Mesothelial cell of epicardium (in vitro differentiated cells): ENCODE results near the gene ATXN1. TPM values are rescaled to one million over a fixed set of nuclear protein-coding genes. Genes with fewer than 3 reads are reported as not detected.
A peak's percentile ranks its signal among the peaks of the same experiment; 100 is the strongest.
"Not testable (repeated sequence)": the region's sequence is repeated elsewhere in the genome, so short reads cannot be mapped to it uniquely, and the experiment has no call there.

Experiments used
- DNase-seq, 2 experiments: peaks; one replicate each; pipeline ENCODE4 v3.0.0; 2021; ENCODE audit warnings: low spot score in 2 of 2; ENCODE audit not compliant: unreplicated experiment in 2 of 2
- H3K27ac Mint-ChIP-seq: 2 replicates; pipeline ENCODE4 v1.8.0; 2021; ENCODE audit warnings: mixed read lengths
- H3K27me3 Mint-ChIP-seq: 2 replicates; pipeline ENCODE4 v1.8.0; 2021; ENCODE audit warnings: low read depth, mixed read lengths
- H3K36me3 Mint-ChIP-seq: 2 replicates; pipeline ENCODE4 v1.8.0; 2021; ENCODE audit warnings: mixed read lengths
- H3K4me1 Mint-ChIP-seq: 2 replicates; pipeline ENCODE4 v1.8.0; 2021; ENCODE audit warnings: mixed read lengths
- H3K4me3 Mint-ChIP-seq: 2 replicates; pipeline ENCODE4 v1.8.0; 2021; ENCODE audit warnings: mild to moderate bottlenecking, moderate library complexity, mixed read lengths
- H3K9me3 Mint-ChIP-seq: 2 replicates; pipeline ENCODE4 v1.8.0; 2021; ENCODE audit warnings: mixed read lengths
- total RNA-seq: library from RNA; stranded (reverse); gene quantifications from 3 replicates; pipeline ENCODE4 v1.2.1, GENCODE V29; 2021
- TF ChIP-seq, protein P1 (sequence below): fragments of 200-600 bp; sonication (generic); IDR thresholded peaks from one replicate; pipeline ENCODE4 v1.5.0; 2021; ENCODE audit warnings: antibody characterized with exemption; ENCODE audit not compliant: unreplicated experiment

The ATXN1 gene
- total RNA-seq, 1 donor from 2014 or later: 59.5 TPM

DNA sequence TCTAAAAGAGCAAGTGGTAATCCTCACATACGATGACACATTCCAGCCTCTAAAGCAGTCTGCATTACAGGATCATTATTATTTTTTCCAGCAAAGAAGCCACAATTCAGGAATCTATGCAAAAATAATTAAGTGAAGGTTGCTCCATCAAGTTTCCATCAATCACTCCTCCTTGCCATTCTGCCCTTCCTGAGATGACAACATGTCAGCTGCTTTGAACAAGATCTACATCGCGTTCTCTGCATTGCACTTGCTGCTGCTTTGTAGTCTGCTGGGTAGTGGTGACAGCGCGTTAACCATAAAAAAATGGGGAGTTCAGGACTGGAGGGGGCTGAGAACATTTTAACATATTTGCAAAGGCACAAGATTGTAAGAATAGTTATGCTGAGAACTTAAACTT, 375.2 kb downstream of the ATXN1 start:
- no peaks in the 10 kb centered on the region for H3K9me3 Mint-ChIP-seq
- TF ChIP-seq, protein P1, sequence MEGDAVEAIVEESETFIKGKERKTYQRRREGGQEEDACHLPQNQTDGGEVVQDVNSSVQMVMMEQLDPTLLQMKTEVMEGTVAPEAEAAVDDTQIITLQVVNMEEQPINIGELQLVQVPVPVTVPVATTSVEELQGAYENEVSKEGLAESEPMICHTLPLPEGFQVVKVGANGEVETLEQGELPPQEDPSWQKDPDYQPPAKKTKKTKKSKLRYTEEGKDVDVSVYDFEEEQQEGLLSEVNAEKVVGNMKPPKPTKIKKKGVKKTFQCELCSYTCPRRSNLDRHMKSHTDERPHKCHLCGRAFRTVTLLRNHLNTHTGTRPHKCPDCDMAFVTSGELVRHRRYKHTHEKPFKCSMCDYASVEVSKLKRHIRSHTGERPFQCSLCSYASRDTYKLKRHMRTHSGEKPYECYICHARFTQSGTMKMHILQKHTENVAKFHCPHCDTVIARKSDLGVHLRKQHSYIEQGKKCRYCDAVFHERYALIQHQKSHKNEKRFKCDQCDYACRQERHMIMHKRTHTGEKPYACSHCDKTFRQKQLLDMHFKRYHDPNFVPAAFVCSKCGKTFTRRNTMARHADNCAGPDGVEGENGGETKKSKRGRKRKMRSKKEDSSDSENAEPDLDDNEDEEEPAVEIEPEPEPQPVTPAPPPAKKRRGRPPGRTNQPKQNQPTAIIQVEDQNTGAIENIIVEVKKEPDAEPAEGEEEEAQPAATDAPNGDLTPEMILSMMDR: no peak
- H3K27me3 Mint-ChIP-seq: no peaks in the 10 kb centered on the region
- peaks cover 3% of the 10 kb centered on the region for H3K36me3 Mint-ChIP-seq
- DNase-seq: no peak
- peak overlapping the region; percentile 7 for H3K27ac Mint-ChIP-seq
- H3K4me1 Mint-ChIP-seq: peaks cover 16% of the 10 kb centered on the region
- H3K4me3 Mint-ChIP-seq: no peak overlapping the region

DNA sequence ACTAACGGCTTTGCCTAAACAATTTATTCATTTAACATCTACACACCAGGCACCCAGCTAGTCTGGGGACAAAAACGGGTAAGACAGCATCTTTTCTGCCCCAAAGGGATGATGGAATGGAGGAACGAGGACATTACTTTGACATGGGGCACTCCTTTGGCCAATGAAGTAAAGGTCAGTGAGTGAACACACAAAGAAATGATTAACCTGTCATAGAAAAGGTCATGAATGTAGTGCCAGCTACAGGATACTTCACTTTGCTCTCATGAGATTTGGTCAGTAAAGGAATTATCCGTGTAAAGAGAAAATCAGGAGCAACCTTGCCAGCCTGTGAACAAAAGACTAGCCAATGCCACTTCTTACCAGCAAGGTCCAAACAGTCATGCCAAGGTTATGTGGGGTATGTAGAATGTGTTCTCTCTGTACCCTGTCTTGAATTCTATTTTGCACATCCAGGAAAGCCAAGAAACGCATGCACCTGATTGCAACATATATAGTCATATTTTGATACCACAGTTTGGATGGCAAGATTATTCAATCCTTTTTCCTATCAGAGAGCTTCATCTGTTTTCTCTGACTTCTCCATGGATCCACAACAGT, 377.6 kb downstream of the ATXN1 start:
- H3K27me3 Mint-ChIP-seq: no peaks in the 10 kb centered on the region
- peaks cover 3% of the 10 kb centered on the region for H3K36me3 Mint-ChIP-seq
- TF ChIP-seq, protein P1: no peak
- peaks cover 4% of the 10 kb centered on the region for H3K9me3 Mint-ChIP-seq
- H3K27ac Mint-ChIP-seq: no peak overlapping the region
- H3K4me3 Mint-ChIP-seq: no peak overlapping the region
- peaks cover 16% of the 10 kb centered on the region for H3K4me1 Mint-ChIP-seq
- no peak for DNase-seq

DNA sequence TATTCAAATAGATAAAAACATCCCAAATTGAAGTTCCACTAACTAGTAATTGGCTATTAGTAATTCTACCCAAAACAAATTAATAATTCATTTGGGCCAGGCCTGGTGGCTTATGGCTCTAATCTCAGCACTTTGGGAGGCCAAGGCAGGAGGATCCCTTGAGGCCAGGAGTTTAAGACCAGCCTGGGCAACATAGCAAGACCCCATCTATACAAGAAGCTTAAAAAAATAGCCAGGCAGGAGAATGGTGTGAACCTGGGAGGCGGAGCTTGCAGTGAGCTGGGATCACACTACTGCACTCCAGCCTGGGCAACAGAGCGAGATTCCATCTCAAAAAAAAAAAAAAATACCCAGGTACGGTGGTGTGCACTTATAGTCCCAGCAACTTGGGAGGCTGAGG, 379.3 kb downstream of the ATXN1 start:
- H3K4me3 Mint-ChIP-seq, H3K9me3 Mint-ChIP-seq, H3K36me3 Mint-ChIP-seq, H3K27ac Mint-ChIP-seq, DNase-seq, H3K27me3 Mint-ChIP-seq: not testable (repeated sequence)
- peaks cover 16% of the 10 kb centered on the region for H3K4me1 Mint-ChIP-seq

DNA sequence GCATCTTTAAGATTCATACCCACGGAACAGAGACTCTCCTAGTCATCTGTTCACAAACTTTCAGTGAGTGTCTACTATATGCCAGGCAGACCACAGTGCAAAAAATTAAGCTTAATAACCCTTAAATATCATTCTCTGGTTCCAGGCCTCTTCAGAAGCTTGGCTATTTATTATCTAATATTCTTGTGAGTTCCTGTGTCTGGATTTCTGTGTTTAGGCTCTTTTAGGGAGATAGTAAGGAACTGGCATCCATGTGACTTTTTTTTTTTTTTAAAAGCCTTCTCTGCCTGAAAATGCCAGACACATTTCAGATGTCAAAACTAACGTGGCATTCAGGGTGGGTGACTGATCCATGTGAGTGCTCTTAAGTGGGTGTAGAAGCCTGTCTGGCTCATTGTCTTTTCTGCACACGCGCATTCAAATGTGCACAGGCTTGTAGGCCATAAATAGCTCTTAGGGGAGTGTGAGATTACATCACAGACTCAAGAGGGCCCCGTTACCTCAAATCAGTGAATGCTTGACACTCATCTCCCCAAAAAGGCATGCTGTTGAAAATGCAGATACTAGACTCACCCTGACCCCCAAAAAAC, 380.9 kb downstream of the ATXN1 start:
- H3K27ac Mint-ChIP-seq: no peak overlapping the region
- no peak for DNase-seq

DNA sequence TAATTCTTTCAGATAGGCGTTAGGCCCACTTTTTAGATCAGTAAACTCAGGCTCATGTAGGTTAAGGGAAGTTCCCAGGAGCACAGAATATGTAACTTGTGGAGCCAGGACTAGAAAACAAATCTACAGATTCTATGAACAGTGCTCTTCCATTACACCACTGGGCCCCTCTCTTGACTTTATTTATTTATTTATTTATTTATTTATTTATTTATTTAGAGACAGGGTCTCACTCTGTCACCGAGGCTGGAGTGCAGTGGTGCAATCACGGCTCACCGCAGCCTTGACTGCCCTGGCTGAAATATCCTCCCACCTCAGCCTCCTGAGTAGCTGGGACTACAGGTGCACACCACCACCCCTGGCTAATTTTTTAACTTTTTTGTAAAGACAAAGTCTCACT, 382.9 kb downstream of the ATXN1 start:
- H3K4me1 Mint-ChIP-seq, H3K4me3 Mint-ChIP-seq, H3K27ac Mint-ChIP-seq, H3K9me3 Mint-ChIP-seq, DNase-seq, H3K36me3 Mint-ChIP-seq, H3K27me3 Mint-ChIP-seq: not testable (repeated sequence)

More for the DNA sequence above, 380.9 kb downstream of the ATXN1 start:
- H3K4me3 Mint-ChIP-seq: no peak overlapping the region
- peaks cover 4% of the 10 kb centered on the region for H3K9me3 Mint-ChIP-seq
- H3K27me3 Mint-ChIP-seq: no peaks in the 10 kb centered on the region
- H3K4me1 Mint-ChIP-seq: peaks cover 5% of the 10 kb centered on the region
- TF ChIP-seq, protein P1: no peak
- H3K36me3 Mint-ChIP-seq: peaks cover 3% of the 10 kb centered on the region

DNA sequence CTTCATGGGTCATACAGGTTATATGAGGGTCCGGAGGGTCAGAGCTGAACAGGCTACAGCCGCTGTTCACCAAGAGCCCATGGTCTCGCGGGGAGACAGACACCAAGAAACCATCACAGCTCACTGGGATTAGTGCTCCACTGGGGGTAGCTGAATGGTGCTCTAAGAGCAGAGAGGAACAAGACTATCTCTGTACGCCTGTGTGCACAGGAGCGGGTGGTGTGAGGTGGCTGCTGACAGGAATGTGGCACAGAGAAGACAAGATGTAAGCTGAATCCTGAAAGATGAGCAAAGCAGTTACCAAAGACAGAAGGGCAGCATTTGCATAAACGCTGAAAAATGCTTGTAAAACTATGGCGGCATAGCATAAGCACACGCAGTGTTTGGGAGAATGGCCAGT, 383.8 kb downstream of the ATXN1 start:
- H3K4me1 Mint-ChIP-seq: no peaks in the 10 kb centered on the region
- no peaks in the 10 kb centered on the region for H3K36me3 Mint-ChIP-seq
- TF ChIP-seq, protein P1: no peak
- H3K27me3 Mint-ChIP-seq: no peaks in the 10 kb centered on the region
- peaks cover 10% of the 10 kb centered on the region for H3K9me3 Mint-ChIP-seq
- no peak overlapping the region for H3K27ac Mint-ChIP-seq
- no peak overlapping the region for H3K4me3 Mint-ChIP-seq
- DNase-seq: no peak

DNA sequence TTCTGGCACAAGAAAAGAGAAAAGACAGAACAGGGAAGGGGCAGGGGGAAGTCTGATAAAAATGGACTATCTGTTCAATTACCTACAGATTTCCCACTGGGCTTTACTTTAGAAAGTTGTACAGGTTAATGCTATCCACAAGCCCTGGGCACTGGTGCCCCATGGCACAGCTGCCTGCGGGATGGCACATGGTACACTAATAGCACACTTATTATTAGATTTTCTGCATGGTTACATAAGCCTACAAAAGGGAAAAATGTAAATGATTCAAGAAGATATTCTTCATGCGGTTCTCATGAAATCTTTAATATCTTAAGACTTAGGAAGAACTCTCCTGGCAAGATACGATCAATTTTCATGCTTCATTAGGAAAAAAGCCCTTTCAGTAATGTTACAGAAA, 385.4 kb downstream of the ATXN1 start:
- Mint-ChIP-seq H3K27me3 (no peaks in the 10 kb centered on the region), H3K36me3 (peaks cover 2% of the 10 kb centered on the region), H3K9me3 (peaks cover 16% of the 10 kb centered on the region), H3K4me3 (no peak overlapping the region), H3K27ac (no peak overlapping the region), H3K4me1 (no peaks in the 10 kb centered on the region)
- no peak for DNase-seq
- TF ChIP-seq, protein P1: no peak
